ENCODE measurements around the gene NAA60.
"Not testable (repeated sequence)": the region's sequence is repeated elsewhere in the genome, so short reads cannot be mapped to it uniquely, and the experiment has no call there.

Gene NAA60

GRCh38 chr16:3511286-3512180 lies 68.1 kb downstream of the NAA60 start:
- no peak for DNase-seq

- no peak for DNase-seq
These were observed 70.6 kb downstream of the NAA60 start for GRCh38 chr16:3513892-3514583.

GRCh38 chr16:3514621-3515020 lies 71.1 kb downstream of the NAA60 start:
- DNase-seq, result no peak

DNA sequence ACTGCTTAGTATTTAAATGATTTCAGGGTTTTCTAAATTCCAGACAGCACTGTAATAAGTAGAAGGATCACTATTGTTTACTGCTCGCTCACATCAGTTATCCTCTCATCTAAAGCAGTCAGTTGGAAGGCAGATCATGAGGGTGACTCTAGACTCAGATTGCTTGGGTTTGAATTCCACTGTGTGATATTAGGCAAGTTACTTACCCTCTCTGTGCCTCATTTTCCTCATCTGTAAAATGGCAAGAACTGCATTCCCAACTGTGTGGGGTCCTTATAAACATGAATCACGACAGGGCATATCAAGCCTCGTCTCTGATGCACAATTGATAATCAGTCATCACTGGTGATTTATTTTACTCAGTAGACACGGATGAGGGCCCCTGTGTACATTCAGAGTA lies 72.4 kb downstream of the NAA60 start:
- no peak for DNase-seq

DNA sequence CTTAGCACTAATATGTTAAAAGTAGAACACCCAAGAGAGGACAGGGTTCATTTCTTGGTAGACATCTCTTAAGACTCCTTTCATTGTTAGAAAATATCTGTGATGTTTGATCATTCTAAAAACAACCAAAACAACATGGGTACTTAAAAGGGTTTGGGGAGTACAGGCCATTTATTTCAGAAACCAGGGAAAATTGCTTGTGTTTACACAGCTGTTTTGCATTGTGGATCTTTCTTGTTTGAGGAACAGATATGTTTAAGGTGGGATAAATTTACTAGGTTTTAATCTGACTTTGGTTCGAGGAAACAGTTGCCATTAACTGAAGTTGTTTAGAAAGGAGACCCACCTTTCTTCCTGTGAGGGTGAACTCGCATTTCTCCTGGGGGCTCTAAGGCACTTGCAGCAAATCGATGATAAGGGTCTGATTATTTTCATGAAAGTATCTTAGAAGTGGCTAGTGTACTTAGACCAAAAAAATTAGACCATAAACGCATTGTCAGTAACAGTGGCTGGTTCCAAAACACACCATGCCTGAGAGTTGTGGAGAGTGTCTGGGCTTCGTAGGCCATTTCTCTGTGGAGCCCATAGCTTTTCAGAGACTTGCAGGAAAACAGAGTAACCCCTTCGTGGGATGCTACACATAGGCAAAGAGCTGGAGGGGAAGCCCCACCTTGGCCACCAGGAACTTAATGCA lies 75.0 kb downstream of the NAA60 start:
- no peak for DNase-seq

- no peak for DNase-seq
These were observed 75.5 kb downstream of the NAA60 start for GRCh38 chr16:3518986-3519348.

DNA sequence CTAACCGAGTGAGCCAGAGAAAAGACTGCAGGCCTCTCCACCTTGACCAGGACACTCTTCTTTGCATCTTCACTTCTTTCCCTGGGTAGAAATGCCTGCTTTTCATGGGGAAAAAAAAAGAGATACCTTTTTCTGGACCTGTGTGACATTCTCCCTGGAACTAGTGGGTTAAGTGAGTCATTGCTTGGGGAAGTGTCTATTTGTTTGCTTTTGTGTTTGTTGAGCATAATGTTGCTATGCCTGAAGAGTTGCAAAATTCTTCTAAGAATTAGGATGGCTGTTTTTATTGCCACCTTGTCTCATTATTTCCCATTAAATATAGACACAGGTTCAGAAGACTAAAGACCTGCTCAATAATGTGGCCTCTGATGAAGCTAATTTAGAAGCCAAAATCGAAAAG lies 76.1 kb downstream of the NAA60 start:
- DNase-seq, result no peak

DNA sequence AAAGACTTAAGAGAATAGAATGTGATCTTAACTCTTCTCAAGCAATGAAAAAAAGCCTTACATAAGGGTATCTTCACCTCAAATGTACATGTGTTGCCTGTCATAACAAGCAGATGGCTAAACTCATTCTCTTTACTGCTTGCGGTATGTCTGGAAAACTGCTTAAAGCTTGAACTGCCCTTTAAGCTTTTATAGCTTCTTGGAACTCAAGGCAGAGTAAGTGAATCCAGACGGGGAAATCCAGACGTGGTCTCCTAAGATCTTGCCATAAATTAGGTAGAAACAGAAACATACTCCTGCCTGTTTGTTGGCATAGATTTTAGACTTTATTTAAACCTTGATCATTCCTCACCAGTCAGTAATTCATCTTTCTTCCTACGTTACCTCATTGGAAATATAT lies 76.9 kb downstream of the NAA60 start:
- DNase-seq, result no peak

GRCh38 chr16:3520841-3521240 lies 77.4 kb downstream of the NAA60 start:
- DNase-seq, result no peak

DNA sequence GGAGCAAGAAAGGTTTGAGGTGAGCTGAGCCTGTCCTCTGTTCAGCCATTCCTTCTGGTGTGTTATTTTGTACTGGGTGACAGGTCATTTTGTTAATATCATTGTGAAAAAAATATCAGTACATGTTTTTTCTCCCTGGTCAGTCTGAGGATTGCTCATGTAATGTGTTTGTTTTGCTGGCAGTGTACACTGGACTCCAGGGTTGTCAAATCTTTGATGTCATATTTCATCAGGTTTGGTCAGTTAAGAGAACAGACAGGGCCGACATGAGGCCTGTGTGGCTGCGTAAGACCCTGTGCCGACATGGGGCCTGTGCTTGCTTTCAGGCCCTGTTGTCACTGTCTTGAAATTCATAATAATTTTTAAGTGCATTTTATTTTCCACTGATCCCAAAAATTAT lies 79.8 kb downstream of the NAA60 start:
- DNase-seq, result no peak

DNA sequence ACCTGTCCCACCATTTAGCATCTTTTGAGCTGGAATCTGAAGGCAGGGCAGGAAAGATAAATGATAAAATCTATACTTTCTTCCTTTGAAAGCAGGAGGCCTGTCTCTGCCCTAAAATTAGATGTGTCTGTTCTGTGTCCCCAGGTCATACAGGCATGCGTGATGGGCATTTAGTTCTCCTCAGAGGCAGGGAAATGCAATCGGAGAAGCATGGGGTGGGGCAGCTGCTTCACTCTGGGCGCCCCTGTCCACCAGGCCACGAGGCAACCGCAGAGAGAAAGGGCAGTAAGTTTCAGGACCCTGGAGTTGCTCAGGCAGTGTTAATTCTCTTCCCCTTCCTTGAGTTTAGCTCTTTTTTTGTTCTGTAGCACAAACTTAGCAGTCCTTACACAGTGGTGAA lies 82.5 kb downstream of the NAA60 start:
- no peak for DNase-seq

GRCh38 chr16:3527216-3527829 lies 83.8 kb downstream of the NAA60 start:
- not testable (repeated sequence) for DNase-seq

GRCh38 chr16:3528406-3528805 lies 84.9 kb downstream of the NAA60 start:
- no peak for DNase-seq

GRCh38 chr16:3529175-3529574 lies 85.7 kb downstream of the NAA60 start:
- DNase-seq, result no peak

DNA sequence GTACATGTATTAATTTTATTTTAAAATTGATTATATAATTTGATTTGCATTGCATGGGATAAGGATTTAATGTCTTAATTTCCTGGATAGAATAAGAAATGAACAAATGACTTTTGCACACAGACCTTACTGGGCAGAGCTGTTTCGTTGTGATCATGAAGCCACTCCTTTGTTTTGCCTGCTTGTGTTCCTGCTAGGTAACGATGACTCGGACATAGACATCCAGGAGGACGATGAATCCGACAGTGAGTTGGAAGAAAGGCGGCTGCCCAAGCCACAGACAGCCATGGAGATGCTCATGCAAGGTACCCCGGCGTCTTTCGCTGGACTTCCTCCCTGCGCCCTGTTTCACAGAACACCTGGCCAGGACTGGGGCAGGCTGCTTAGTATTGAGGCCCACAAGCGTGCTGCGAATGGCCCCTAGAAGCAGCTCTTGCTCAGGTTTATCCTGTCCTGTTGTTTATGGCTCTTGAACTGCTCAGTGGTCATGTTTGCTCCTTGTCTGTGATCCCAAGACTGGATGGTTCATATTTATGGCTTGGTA lies 87.0 kb downstream of the NAA60 start:
- DNase-seq, result no peak

DNA sequence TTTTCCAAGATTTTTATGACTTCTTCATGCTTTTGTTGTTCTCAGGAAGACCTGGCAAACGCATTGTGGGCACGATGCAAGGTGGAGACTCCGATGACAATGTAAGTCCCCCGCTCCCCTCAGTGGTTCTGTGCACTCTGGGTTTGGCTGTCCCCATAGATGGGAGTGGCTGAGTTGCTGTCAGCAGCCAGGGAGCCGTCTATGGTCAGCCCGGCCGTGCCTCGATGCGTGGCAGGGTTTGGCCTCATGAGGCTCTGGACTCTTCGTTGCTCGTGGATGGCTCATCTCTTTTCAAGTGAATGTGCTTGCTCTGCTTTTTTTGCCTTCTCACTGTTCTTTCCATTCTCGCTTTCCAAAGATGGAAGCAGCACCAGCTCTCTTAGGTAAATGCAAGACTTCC lies 89.3 kb downstream of the NAA60 start:
- no peak for DNase-seq

- DNase-seq, result no peak
These were observed 90.6 kb downstream of the NAA60 start for GRCh38 chr16:3534126-3534525.

GRCh38 chr16:3536271-3536731 lies 92.8 kb downstream of the NAA60 start:
- no peak for DNase-seq
